ENCODE measurements around the gene AGPAT3.

DNA sequence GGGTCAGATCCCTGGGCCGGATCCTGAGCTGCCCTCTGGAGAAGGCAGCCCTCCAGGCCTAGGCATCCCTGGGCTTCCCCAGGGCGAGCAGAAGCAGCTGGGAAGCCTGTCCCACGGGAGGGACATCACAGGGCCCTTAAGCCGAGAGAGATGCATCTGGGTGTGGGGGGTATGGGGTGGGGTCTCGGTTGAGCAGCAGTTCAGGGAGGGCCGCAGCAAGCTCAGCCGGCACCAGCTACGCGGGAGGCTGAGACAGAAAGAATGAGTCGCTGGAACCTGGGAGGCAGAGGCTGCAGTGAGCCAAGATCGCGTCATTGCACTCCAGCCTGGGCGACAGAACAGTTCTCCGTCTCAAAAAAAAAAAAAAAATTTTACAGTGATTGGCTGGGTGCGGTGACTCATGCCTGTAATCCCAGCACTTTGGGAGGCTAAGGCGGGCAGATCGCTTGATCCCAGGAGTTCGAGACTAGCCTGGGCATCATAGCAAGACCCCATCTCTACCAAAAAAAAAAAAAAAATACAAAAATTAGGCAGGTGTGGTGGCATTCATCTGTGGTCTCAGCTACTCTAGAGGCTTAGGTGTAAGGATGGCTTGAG, 37.9 kb upstream of the AGPAT3 start:
- no peak for TF ChIP-seq CTCF (IDR thresholded peaks at IDR 0.05; ENCODE audit: extremely low read depth in 1 of 2, insufficient read depth in 1 of 2, low read depth in 1 of 2, low read length in 2 of 2)
- no peak for TF ChIP-seq EZH2 (IDR thresholded peaks at IDR 0.05; ENCODE audit: borderline replicate concordance, low read depth, low read length, severe bottlenecking)
- TF ChIP-seq FOS (IDR thresholded peaks at IDR 0.05; ENCODE audit: borderline replicate concordance, insufficient read depth, low read length), result no peak
- no peak for TF ChIP-seq JUN (IDR thresholded peaks at IDR 0.05; ENCODE audit: borderline replicate concordance, insufficient read depth, insufficient read length, low read depth)
- TF ChIP-seq MYC (IDR thresholded peaks at IDR 0.05; ENCODE audit: low read depth, low read length), result no peak
- no peak for TF ChIP-seq POLR2AphosphoS5 (IDR thresholded peaks at IDR 0.05; ENCODE audit: insufficient read depth, low read depth, low read length)
- TF ChIP-seq POLR2A (IDR thresholded peaks at IDR 0.05; ENCODE audit: low read depth, low read length), result no peak
- no peak for TF ChIP-seq GATA2 (IDR thresholded peaks at IDR 0.05; ENCODE audit: insufficient read depth, insufficient read length, low read depth, low read length)
